GM06990 (cell line): ENCODE measurements around the gene MFSD6.

Experiments used
- DNase-seq: peaks from one replicate; pipeline ENCODE4 v3.0.0-alpha.2; 2011; ENCODE audit not compliant: insufficient read length; ENCODE audit errors: extremely low read depth
- H3K27me3 ChIP-seq: replicated peaks from 2 replicates; pipeline ENCODE4 v1.6.0; 2011; ENCODE audit warnings: low read length; ENCODE audit not compliant: control insufficient read depth, insufficient read depth
- H3K36me3 ChIP-seq: 2 replicates; pipeline ENCODE4 v1.5.1; 2011; ENCODE audit warnings: low read length; ENCODE audit not compliant: control insufficient read depth, insufficient read depth
- H3K4me3 ChIP-seq: replicated peaks from 2 replicates; pipeline ENCODE4 v1.5.1; 2011; ENCODE audit warnings: low read depth, mild to moderate bottlenecking, control low read depth, low read length
- TF ChIP-seq, protein P1 (sequence below): IDR thresholded peaks from 2 replicates; pipeline ENCODE4 v1.5.1; 2011; ENCODE audit warnings: low read length, control low read depth, mild to moderate bottlenecking, inconsistent platforms; ENCODE audit not compliant: insufficient read depth, poor library complexity, severe bottlenecking

Gene MFSD6

DNA sequence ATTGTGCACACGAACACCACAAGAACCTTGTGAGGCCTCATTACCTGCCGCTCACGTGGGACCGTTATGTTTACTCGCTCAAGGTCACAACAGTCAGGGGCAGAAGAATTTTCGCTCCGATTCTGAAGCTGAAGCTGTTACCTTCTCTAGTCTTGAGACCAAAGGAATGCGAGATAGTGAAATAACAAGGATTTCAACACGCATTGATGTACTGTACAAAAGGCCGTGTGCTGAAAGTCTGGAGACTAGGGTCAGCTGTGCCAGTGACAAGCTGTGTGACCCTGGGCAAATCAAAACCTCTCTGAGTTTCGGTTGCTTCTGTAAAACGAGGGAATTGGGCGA lies 125.8 kb downstream of the MFSD6 start:
- peak; percentile 61 for DNase-seq
- H3K4me3 ChIP-seq: peak overlapping the region; percentile 75
- TF ChIP-seq, protein P1, sequence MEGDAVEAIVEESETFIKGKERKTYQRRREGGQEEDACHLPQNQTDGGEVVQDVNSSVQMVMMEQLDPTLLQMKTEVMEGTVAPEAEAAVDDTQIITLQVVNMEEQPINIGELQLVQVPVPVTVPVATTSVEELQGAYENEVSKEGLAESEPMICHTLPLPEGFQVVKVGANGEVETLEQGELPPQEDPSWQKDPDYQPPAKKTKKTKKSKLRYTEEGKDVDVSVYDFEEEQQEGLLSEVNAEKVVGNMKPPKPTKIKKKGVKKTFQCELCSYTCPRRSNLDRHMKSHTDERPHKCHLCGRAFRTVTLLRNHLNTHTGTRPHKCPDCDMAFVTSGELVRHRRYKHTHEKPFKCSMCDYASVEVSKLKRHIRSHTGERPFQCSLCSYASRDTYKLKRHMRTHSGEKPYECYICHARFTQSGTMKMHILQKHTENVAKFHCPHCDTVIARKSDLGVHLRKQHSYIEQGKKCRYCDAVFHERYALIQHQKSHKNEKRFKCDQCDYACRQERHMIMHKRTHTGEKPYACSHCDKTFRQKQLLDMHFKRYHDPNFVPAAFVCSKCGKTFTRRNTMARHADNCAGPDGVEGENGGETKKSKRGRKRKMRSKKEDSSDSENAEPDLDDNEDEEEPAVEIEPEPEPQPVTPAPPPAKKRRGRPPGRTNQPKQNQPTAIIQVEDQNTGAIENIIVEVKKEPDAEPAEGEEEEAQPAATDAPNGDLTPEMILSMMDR: no peak
- H3K27me3 ChIP-seq: no peaks in the 10 kb centered on the region
- H3K36me3 ChIP-seq: no peaks in the 10 kb centered on the region

DNA sequence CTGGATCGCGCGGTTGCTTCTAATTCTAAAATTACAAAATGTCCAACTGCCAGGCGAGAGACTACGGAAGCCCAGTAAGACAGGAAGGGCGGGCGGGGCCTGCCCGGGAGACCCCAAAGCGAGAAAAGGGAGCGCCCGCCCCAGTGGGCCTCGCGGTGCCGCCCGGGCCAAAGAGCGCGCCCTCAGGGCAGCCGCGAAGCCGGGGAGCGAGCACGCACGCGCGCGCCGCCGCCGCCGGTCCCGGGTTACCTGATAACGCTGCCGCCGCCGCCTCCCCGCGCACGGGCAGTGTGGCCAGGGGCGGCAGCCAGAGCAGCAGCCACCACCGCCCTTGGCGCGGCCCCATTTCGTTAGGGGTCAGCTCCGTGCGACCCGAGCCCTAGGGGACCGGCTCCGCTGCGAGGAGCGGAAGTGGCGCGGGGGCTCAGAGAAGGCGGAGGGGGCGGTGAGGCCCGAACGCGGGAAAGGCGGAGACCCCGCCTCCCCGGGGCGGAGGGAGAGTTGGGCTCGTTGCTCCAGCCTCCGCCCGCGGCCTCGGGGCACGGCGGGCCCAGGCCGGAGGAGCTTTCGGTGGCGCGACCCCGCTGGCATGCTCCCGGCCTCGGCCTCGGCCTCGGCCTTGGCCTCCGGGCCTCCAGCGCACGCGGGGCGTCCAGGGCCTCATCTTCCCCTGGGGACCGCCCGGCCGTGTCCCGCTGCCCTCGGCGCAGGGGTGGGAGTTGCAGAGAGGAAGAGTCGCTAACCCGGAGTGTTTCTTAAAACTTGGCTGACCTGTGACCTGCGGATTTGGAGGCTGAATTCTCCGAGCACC lies 126.4 kb downstream of the MFSD6 start, which contains the start of gene NEMP2:
Gene NEMP2, minus strand, starts transcription at position 413 of the 811 bp plus-strand sequence. Its CDS starts 67 bp downstream, at position 346.
- TF ChIP-seq, protein P1: no peak
- Histone ChIP-seq H3K36me3 (no peaks in the 10 kb centered on the region), H3K4me3 (peak within 1 kb of the TSS; percentile 75), H3K27me3 (no peaks in the 10 kb centered on the region)
- DNase-seq: peak; percentile 91

DNA sequence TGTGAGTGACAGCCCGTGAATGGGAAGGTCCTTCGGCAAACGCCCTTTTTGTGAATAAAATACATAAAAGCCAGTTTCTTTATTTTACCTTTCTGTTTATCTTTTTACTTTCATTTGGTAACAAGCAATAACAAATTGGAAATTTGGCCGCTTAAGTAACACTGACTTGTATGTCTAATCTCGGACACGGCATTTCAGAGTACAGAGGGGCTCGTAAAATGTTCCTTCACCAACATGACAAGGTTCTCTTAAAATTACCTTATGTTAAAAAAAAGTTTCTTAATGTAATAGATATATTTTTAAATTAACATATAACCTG lies 126.9 kb downstream of the MFSD6 start:
- Histone ChIP-seq H3K27me3 (no peaks in the 10 kb centered on the region), H3K36me3 (no peaks in the 10 kb centered on the region), H3K4me3 (peak overlapping the region; percentile 75)
- TF ChIP-seq, protein P1: no peak
- DNase-seq: no peak

DNA sequence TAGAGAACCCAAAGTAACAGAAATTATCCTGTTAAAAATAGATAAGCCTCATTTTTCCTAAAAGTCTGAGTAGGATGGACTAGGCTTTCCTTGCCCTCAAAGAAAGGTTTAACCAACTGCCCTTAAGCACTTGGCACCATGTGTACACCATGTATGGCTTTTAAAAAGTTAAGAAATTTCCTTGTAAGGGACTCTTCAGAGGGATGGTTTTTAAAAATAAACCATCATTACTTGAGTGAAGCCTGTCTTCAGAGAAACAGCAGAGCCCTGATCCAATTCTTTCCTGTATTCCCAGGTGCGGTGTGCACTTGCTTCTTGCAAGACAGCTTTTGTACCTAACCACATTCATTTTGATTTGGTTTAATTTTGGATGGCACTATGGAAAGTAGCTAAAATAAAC lies 127.4 kb downstream of the MFSD6 start:
- Histone ChIP-seq H3K36me3 (no peaks in the 10 kb centered on the region), H3K27me3 (no peaks in the 10 kb centered on the region), H3K4me3 (peak overlapping the region; percentile 75)
- no peak for DNase-seq
- TF ChIP-seq, protein P1: no peak

DNA sequence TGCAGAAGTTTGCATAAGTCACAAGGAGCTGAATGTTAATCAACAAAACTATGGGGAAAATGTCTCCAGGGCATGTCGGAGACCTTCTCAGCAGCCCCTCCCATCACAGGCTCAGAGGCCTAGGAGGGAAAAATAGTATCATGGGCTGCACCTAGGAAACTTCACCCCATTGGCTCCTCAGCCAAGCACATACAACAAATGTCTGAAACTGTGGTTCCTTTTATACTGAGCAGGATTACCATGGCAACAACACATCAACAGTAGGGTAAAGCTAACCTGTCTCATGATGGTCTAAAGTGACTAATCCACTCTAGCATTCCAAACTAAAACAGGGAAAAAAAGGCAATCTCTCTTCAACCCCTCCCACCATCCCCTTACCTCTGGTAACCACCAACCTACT lies 129.6 kb downstream of the MFSD6 start:
- no peak for DNase-seq
- Histone ChIP-seq H3K36me3 (no peaks in the 10 kb centered on the region), H3K27me3 (no peaks in the 10 kb centered on the region), H3K4me3 (no peak overlapping the region)
- TF ChIP-seq, protein P1: no peak
